Measurements from ENCODE around the gene AFDN.
A peak's percentile ranks its signal among the peaks of the same experiment; 100 is the strongest.

Gene AFDN

DNA sequence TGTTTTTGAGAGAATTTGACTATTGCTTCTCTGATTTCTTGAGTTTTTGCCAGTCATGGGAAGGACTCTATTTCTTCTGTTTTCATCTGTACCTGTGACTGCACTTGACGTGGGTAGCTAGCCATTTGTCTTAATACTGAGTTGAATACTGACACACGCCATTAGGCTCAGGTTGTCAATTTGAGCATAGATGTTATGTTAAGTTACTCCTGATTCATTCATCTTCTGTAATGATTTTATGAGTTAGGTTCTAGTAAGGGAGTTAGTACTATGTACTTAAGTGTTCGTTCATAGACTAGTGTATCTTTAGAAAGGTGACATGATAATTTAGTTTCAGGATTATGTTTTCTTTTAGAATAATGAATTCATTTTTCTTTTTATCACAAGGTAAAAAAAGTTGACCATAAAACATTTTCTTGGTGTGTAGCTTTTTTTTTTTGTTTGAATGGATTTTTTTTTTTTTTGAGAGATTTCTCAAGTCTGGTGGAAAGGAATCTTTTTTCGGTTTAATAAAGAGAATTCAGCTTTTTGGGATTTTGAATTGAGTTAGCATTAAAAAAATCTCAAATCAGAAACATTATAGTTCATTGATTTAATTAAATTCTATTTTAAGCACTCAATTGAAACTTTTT is 1.7 kb downstream of the AFDN start:
- Histone ChIP-seq H3K9ac (ENCODE audit: low read length) (no peak overlapping the region), H3K79me2 (ENCODE audit: insufficient read depth, low read length) (peaks cover 7% of the 10 kb centered on the region), H4K20me1 (ENCODE audit: low read depth, low read length) (peaks cover 41% of the 10 kb centered on the region), H3K9me2 (replicated peaks; ENCODE audit: insufficient read depth, low read length) (no peaks in the 10 kb centered on the region), H3K4me3 (ENCODE audit: insufficient read depth, low read length, poor library complexity, severe bottlenecking) (no peak overlapping the region), H2AFZ (ENCODE audit: low read depth, low read length, severe bottlenecking) (no peak overlapping the region), H3K4me2 (ENCODE audit: low read depth, low read length, poor library complexity, severe bottlenecking) (peak overlapping the region; percentile 58), H3F3A (ENCODE audit: insufficient read depth) (0 out of 2 replicates have a peak, but pooled peaks cover 9% of the 10 kb centered on the region), H3K27ac (ENCODE audit: low read depth, low read length) (no peak overlapping the region), H3K9me3 (ENCODE audit: insufficient read depth, low read length) (no peaks in the 10 kb centered on the region), H3K27me3 (ENCODE audit: low read length) (no peaks in the 10 kb centered on the region), H3K36me3 (ENCODE audit: low read length) (no peaks in the 10 kb centered on the region)
- TF ChIP-seq EZH2phosphoT487 (conservative IDR thresholded peaks at IDR 0.05; ENCODE audit: low read length) (no peak), CTCF (IDR thresholded peaks at IDR 0.05; ENCODE audit: insufficient read depth, low read length, poor library complexity, severe bottlenecking) (no peak)

DNA sequence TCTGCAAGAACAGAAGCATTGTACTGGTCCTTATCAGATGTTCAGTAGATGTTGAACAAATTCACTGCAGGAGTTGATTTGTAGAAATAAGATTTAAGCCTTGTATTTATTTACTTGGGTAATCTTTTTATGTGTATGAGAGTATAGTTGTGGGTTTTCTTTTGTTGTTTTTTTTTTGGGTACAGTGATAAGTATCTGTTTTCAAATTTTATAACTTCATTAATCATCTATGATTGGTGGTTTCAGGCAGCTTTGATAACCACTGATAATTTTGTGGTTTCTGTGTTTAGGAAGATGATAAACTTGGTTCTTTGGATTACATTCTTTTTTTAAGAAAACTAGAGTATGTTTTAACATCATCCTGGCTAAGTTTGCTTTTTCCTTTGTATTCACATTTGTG is 2.8 kb downstream of the AFDN start:
- Histone ChIP-seq H3K36me3 (ENCODE audit: low read length) (no peaks in the 10 kb centered on the region), H3K79me2 (ENCODE audit: insufficient read depth, low read length) (peaks cover 7% of the 10 kb centered on the region), H3K4me2 (ENCODE audit: low read depth, low read length, poor library complexity, severe bottlenecking) (no peak overlapping the region), H3K27ac (ENCODE audit: low read depth, low read length) (no peak overlapping the region), H3K9ac (ENCODE audit: low read length) (no peak overlapping the region), H3K9me3 (ENCODE audit: insufficient read depth, low read length) (no peaks in the 10 kb centered on the region), H3K9me2 (replicated peaks; ENCODE audit: insufficient read depth, low read length) (no peaks in the 10 kb centered on the region), H4K20me1 (ENCODE audit: low read depth, low read length) (peaks cover 48% of the 10 kb centered on the region), H3K4me3 (ENCODE audit: insufficient read depth, low read length, poor library complexity, severe bottlenecking) (no peak overlapping the region), H2AFZ (ENCODE audit: low read depth, low read length, severe bottlenecking) (no peak overlapping the region), H3K27me3 (ENCODE audit: low read length) (no peaks in the 10 kb centered on the region), H3F3A (ENCODE audit: insufficient read depth) (0 out of 2 replicates have a peak, but pooled peaks cover 9% of the 10 kb centered on the region)
- TF ChIP-seq EZH2phosphoT487 (conservative IDR thresholded peaks at IDR 0.05; ENCODE audit: low read length) = no peak
- TF ChIP-seq CTCF (IDR thresholded peaks at IDR 0.05; ENCODE audit: insufficient read depth, low read length, poor library complexity, severe bottlenecking) = no peak

GRCh38 chr6:167831281-167831828 is 4.6 kb downstream of the AFDN start:
- no peak for TF ChIP-seq CTCF (IDR thresholded peaks at IDR 0.05; ENCODE audit: insufficient read depth, low read length, poor library complexity, severe bottlenecking)
- no peak for TF ChIP-seq EZH2phosphoT487 (conservative IDR thresholded peaks at IDR 0.05; ENCODE audit: low read length)
- no peaks in the 10 kb centered on the region for H3K9me2 ChIP-seq (replicated peaks; ENCODE audit: insufficient read depth, low read length)
- H3K9me3 ChIP-seq (ENCODE audit: insufficient read depth, low read length) = no peaks in the 10 kb centered on the region
- H4K20me1 ChIP-seq (ENCODE audit: low read depth, low read length) = peaks cover 53% of the 10 kb centered on the region
- H3K36me3 ChIP-seq (ENCODE audit: low read length) = no peaks in the 10 kb centered on the region
- H3K27ac ChIP-seq (ENCODE audit: low read depth, low read length) = no peak overlapping the region
- no peak overlapping the region for H3K9ac ChIP-seq (ENCODE audit: low read length)
- H2AFZ ChIP-seq (ENCODE audit: low read depth, low read length, severe bottlenecking) = no peak overlapping the region
- H3K4me2 ChIP-seq (ENCODE audit: low read depth, low read length, poor library complexity, severe bottlenecking) = no peak overlapping the region
- no peaks in the 10 kb centered on the region for H3K27me3 ChIP-seq (ENCODE audit: low read length)
- H3K4me3 ChIP-seq (ENCODE audit: insufficient read depth, low read length, poor library complexity, severe bottlenecking) = no peak overlapping the region
- H3F3A ChIP-seq (ENCODE audit: insufficient read depth) = 0 out of 2 replicates have a peak, but pooled peaks cover 9% of the 10 kb centered on the region
- peaks cover 7% of the 10 kb centered on the region for H3K79me2 ChIP-seq (ENCODE audit: insufficient read depth, low read length)

Data from SU-DHL-6 (cell line).